Muscle of arm (tissue), 14 donors: Measurements from ENCODE around the gene SERPINB12. TPM values are rescaled to one million over a fixed set of nuclear protein-coding genes. Genes with fewer than 3 reads are reported as not detected.
A peak's percentile ranks its signal among the peaks of the same experiment; 100 is the strongest.

Source experiments
- DNase-seq: peaks from one replicate; pipeline ENCODE4 v3.0.0-alpha.2; 2013
- long read RNA-seq, 11 donors: transcript quantifications; one replicate each; lab custom pipeline, GENCODE V29; 2026
- polyA plus RNA-seq, 12 donors: library from polyadenylated mRNA; unstranded; fragments of 120-200 nt; gene quantifications; one replicate each; pipeline ENCODE4 v1.2.1, GENCODE V29; 2013; ENCODE audit not compliant: insufficient read length in 12 of 12

SERPINB12 gene
- 1 to 10 TPM in 2 of 12 donors, under 1 TPM in 8, not detected in 2; 0.15 to 1.4 (median 0.62) TPM for polyA plus RNA-seq
- long read RNA-seq, donor 1 = 0 reads
- long read RNA-seq, donor 2 = 0 reads
- long read RNA-seq, donor 3 = 0 reads
- long read RNA-seq, donor 4 = 0 reads
- long read RNA-seq, donor 5 = 0 reads
- long read RNA-seq, donor 6 = 0 reads
- long read RNA-seq, donor 7 = 0 reads
- long read RNA-seq, donor 8 = 0 reads
- long read RNA-seq, donor 9 = 0 reads
- long read RNA-seq, donor 10 = 0 reads
- long read RNA-seq, donor 11 = 0 reads

GRCh38 chr18:63542069-63542468 is at the start of gene SERPINB12:
Gene SERPINB12 (plus strand): TSS chr18:63542369. CDS start chr18:63556160, 13,791 bp downstream.
- no peak for DNase-seq

- no peak for DNase-seq
These were observed 49.3 kb upstream of the SERPINB12 start for GRCh38 chr18:63492851-63493250.

GRCh38 chr18:63495675-63496074 is 46.5 kb upstream of the SERPINB12 start:
- DNase-seq = no peak

GRCh38 chr18:63505566-63506335 is 36.4 kb upstream of the SERPINB12 start:
- no peak for DNase-seq

GRCh38 chr18:63506336-63506646 is 35.9 kb upstream of the SERPINB12 start:
- no peak for DNase-seq

- no peak for DNase-seq
These were observed 33.6 kb upstream of the SERPINB12 start for GRCh38 chr18:63508596-63508995.

GRCh38 chr18:63511285-63511684 is 30.9 kb upstream of the SERPINB12 start:
- DNase-seq = no peak

GRCh38 chr18:63514326-63514725 is 27.8 kb upstream of the SERPINB12 start:
- DNase-seq = no peak

- DNase-seq = no peak
These were observed 27.1 kb upstream of the SERPINB12 start for GRCh38 chr18:63514888-63515678.

- DNase-seq = no peak
These were observed 26.4 kb upstream of the SERPINB12 start for GRCh38 chr18:63515801-63516200.

- peak; percentile 72 for DNase-seq
These were observed 23.8 kb upstream of the SERPINB12 start for GRCh38 chr18:63518178-63519012.

- no peak for DNase-seq
These were observed 22.0 kb upstream of the SERPINB12 start for GRCh38 chr18:63520053-63520685.

GRCh38 chr18:63523660-63524059 is 18.5 kb upstream of the SERPINB12 start:
- DNase-seq = no peak

GRCh38 chr18:63527251-63527650 is 14.9 kb upstream of the SERPINB12 start:
- no peak for DNase-seq

GRCh38 chr18:63528863-63529492 is 13.2 kb upstream of the SERPINB12 start:
- no peak for DNase-seq

- DNase-seq = no peak
These were observed 9.7 kb upstream of the SERPINB12 start for GRCh38 chr18:63532471-63532870.

- no peak for DNase-seq
These were observed 7.6 kb upstream of the SERPINB12 start for GRCh38 chr18:63534615-63535014.

- DNase-seq = no peak
These were observed 2.2 kb upstream of the SERPINB12 start for GRCh38 chr18:63539904-63540510.

- DNase-seq = no peak
These were observed 1.8 kb downstream of the SERPINB12 start for GRCh38 chr18:63544017-63544416.

- DNase-seq = no peak
These were observed 2.8 kb downstream of the SERPINB12 start for GRCh38 chr18:63545000-63545399.
